ENCODE data around the gene ALDH1A3.

The ALDH1A3 gene

DNA sequence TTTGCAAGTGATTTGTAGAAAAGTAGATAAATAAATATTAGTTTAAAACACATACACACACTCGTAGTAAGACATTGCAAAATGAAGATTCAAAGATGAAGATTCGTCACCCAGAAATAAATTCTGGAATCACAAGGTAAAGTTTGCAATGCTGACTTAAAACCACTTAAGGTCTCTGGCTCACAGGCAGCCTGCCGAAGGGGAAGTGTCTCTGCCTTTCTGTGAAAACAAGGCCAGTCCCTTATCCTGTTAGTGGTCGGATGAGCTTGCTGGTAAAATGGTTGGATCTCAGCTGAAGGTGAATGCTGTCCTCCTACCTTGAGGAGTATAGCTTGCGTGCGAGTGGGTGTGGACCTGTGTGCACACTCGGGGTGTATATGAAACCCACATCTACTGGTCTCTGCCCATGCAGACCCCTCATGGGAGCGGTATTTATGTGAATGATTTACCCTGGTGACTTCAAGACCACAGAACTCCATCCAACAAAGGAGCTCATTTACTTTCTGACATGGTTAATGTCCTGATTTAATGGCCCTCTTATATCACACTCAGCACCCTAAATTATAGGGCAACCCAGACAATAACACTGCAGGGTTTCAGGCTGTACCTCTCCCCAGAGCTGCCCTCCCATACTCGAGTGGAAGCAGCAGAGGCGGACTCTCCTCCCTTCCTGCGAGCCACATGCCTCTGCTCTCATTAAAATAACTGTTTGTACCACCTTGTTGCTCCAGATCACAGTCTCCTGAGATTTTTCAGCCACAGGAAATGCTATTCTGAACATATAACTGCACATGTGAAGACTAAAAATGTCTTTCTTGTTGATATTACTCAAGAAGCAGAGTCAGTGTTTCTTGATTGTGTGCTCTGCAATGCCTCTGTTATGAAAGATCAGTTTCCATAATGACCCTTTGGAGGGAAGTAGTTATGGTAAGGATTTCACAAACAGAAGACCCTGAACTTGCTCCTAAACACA lies 45.9 kb upstream of the ALDH1A3 start:
- H3K4me1 ChIP-seq (ENCODE audit: control insufficient read depth, insufficient read depth, low read length): no peaks in the 10 kb centered on the region
- H3K27ac ChIP-seq (ENCODE audit: extremely low read depth, low read depth, low read length): no peak overlapping the region
- H3K9me3 ChIP-seq (ENCODE audit: control insufficient read depth, insufficient read depth, low read depth, low read length): no peaks in the 10 kb centered on the region
- CTCF ChIA-PET: interaction anchor here (0.7 kb wide), 1 partner anchor 827 kb away, joined by 3 read pairs; no protein-coding TSS in a partner anchor
- no peak overlapping the region for H3K4me3 ChIP-seq (ENCODE audit: low read depth, low read length)
- TF ChIP-seq ZNF404 (tag by site-specific recombination; IDR thresholded peaks at IDR 0.05) (no peak), ZNF629 (tag by site-specific recombination; IDR thresholded peaks at IDR 0.05) (no peak), ZBTB17 (tag by site-specific recombination; IDR thresholded peaks at IDR 0.05) (no peak), ZNF529 (tag by site-specific recombination; IDR thresholded peaks at IDR 0.05; ENCODE audit: insufficient replicate concordance) (no peak), KLF7 (tag by site-specific recombination; IDR thresholded peaks at IDR 0.05; ENCODE audit: borderline replicate concordance) (no peak), ZNF114 (tag by site-specific recombination; IDR thresholded peaks at IDR 0.05) (no peak), ZFHX2 (tag by site-specific recombination; conservative IDR thresholded peaks at IDR 0.05) (no peak), HOXC10 (CRISPR knock-in tag; IDR thresholded peaks at IDR 0.05) (no peak), ZNF341 (tag by site-specific recombination; IDR thresholded peaks at IDR 0.05; ENCODE audit: low read depth) (no peak), ZNF530 (tag by site-specific recombination; IDR thresholded peaks at IDR 0.05; ENCODE audit: low read depth) (no peak), MEIS1 (CRISPR knock-in tag; IDR thresholded peaks at IDR 0.05; ENCODE audit: borderline replicate concordance) (no peak), SCRT1 (tag by site-specific recombination; IDR thresholded peaks at IDR 0.05; ENCODE audit: borderline replicate concordance) (no peak), ZNF416 (tag by site-specific recombination; IDR thresholded peaks at IDR 0.05) (no peak)
- TF ChIP-seq, protein P1, sequence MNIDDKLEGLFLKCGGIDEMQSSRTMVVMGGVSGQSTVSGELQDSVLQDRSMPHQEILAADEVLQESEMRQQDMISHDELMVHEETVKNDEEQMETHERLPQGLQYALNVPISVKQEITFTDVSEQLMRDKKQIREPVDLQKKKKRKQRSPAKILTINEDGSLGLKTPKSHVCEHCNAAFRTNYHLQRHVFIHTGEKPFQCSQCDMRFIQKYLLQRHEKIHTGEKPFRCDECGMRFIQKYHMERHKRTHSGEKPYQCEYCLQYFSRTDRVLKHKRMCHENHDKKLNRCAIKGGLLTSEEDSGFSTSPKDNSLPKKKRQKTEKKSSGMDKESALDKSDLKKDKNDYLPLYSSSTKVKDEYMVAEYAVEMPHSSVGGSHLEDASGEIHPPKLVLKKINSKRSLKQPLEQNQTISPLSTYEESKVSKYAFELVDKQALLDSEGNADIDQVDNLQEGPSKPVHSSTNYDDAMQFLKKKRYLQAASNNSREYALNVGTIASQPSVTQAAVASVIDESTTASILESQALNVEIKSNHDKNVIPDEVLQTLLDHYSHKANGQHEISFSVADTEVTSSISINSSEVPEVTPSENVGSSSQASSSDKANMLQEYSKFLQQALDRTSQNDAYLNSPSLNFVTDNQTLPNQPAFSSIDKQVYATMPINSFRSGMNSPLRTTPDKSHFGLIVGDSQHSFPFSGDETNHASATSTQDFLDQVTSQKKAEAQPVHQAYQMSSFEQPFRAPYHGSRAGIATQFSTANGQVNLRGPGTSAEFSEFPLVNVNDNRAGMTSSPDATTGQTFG (tag by site-specific recombination; IDR thresholded peaks at IDR 0.05; ENCODE audit: borderline replicate concordance): no peak
- TF ChIP-seq, protein P2, sequence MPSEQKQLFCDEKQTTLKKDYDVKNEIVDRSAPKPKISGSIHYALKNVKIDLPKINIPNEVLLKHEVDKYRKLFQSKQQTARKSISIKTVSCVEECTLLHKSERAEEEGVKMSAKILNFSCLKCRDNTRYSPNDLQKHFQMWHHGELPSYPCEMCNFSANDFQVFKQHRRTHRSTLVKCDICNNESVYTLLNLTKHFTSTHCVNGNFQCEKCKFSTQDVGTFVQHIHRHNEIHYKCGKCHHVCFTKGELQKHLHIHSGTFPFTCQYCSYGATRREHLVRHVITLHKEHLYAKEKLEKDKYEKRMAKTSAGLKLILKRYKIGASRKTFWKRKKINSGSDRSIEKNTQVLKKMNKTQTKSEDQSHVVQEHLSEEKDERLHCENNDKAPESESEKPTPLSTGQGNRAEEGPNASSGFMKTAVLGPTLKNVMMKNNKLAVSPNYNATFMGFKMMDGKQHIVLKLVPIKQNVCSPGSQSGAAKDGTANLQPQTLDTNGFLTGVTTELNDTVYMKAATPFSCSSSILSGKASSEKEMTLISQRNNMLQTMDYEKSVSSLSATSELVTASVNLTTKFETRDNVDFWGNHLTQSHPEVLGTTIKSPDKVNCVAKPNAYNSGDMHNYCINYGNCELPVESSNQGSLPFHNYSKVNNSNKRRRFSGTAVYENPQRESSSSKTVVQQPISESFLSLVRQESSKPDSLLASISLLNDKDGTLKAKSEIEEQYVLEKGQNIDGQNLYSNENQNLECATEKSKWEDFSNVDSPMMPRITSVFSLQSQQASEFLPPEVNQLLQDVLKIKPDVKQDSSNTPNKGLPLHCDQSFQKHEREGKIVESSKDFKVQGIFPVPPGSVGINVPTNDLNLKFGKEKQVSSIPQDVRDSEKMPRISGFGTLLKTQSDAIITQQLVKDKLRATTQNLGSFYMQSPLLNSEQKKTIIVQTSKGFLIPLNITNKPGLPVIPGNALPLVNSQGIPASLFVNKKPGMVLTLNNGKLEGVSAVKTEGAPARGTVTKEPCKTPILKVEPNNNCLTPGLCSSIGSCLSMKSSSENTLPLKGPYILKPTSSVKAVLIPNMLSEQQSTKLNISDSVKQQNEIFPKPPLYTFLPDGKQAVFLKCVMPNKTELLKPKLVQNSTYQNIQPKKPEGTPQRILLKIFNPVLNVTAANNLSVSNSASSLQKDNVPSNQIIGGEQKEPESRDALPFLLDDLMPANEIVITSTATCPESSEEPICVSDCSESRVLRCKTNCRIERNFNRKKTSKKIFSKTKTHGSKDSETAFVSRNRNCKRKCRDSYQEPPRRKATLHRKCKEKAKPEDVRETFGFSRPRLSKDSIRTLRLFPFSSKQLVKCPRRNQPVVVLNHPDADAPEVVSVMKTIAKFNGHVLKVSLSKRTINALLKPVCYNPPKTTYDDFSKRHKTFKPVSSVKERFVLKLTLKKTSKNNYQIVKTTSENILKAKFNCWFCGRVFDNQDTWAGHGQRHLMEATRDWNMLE (tag by site-specific recombination; conservative IDR thresholded peaks at IDR 0.05; ENCODE audit: low read depth): no peak
- TF ChIP-seq, protein P3, sequence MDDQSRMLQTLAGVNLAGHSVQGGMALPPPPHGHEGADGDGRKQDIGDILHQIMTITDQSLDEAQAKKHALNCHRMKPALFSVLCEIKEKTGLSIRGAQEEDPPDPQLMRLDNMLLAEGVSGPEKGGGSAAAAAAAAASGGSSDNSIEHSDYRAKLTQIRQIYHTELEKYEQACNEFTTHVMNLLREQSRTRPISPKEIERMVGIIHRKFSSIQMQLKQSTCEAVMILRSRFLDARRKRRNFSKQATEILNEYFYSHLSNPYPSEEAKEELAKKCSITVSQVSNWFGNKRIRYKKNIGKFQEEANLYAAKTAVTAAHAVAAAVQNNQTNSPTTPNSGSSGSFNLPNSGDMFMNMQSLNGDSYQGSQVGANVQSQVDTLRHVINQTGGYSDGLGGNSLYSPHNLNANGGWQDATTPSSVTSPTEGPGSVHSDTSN (CRISPR knock-in tag; IDR thresholded peaks at IDR 0.05): no peak
- TF ChIP-seq, protein P4, sequence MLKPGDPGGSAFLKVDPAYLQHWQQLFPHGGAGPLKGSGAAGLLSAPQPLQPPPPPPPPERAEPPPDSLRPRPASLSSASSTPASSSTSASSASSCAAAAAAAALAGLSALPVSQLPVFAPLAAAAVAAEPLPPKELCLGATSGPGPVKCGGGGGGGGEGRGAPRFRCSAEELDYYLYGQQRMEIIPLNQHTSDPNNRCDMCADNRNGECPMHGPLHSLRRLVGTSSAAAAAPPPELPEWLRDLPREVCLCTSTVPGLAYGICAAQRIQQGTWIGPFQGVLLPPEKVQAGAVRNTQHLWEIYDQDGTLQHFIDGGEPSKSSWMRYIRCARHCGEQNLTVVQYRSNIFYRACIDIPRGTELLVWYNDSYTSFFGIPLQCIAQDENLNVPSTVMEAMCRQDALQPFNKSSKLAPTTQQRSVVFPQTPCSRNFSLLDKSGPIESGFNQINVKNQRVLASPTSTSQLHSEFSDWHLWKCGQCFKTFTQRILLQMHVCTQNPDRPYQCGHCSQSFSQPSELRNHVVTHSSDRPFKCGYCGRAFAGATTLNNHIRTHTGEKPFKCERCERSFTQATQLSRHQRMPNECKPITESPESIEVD (tag by site-specific recombination; IDR thresholded peaks at IDR 0.05): no peak
- H3K36me3 ChIP-seq (ENCODE audit: control insufficient read depth in 2 of 2, insufficient read depth in 1 of 2, low read length in 2 of 2): no peaks in the 10 kb centered on the region
- POLR2A ChIA-PET: no interaction called here
